Bronchial epithelial cell (primary cell): Measurements from ENCODE around the gene SMARCD1. TPM values are rescaled to one million over a fixed set of nuclear protein-coding genes. Genes with fewer than 3 reads are reported as not detected.
A peak's percentile ranks its signal among the peaks of the same experiment; 100 is the strongest.
"Not testable (repeated sequence)": the region's sequence is repeated elsewhere in the genome, so short reads cannot be mapped to it uniquely, and the experiment has no call there.

Experiments
- DNase-seq: peaks from one replicate; pipeline ENCODE4 v3.0.0-alpha.2; 2010; ENCODE audit warnings: low read depth
- FAIRE-seq: peaks from 2 replicates; lab custom pipeline; 2011; peaks lifted over from hg19 to GRCh38; lab: Jason Lieb, UNC
- H3K27me3 ChIP-seq: 2 replicates; pipeline ENCODE4 v1.5.1; 2011; ENCODE audit warnings: low read length; ENCODE audit not compliant: control insufficient read depth, insufficient read depth
- H3K36me3 ChIP-seq: 2 replicates; pipeline ENCODE4 v1.5.1; 2011; ENCODE audit warnings: low read length; ENCODE audit not compliant: control insufficient read depth, insufficient read depth
- H3K4me3 ChIP-seq: 2 replicates; pipeline ENCODE4 v1.5.1; 2011; ENCODE audit warnings: mild to moderate bottlenecking, low read depth, low read length, control low read depth
- total RNA-seq: library from RNA; depleted of rRNA; stranded (reverse); fragments of >200 nt; gene quantifications from 2 replicates; pipeline ENCODE4 v1.2.1, GENCODE V29; 2014
- TF ChIP-seq, protein P1 (sequence below): IDR thresholded peaks from 2 replicates; pipeline ENCODE4 v1.5.1; 2011; ENCODE audit warnings: mild to moderate bottlenecking, moderate library complexity, low read length, control low read depth, inconsistent platforms; ENCODE audit not compliant: insufficient read depth, severe bottlenecking

The SMARCD1 gene
- total RNA-seq, 1 donor from 2014 or later: 24.2 TPM

DNA sequence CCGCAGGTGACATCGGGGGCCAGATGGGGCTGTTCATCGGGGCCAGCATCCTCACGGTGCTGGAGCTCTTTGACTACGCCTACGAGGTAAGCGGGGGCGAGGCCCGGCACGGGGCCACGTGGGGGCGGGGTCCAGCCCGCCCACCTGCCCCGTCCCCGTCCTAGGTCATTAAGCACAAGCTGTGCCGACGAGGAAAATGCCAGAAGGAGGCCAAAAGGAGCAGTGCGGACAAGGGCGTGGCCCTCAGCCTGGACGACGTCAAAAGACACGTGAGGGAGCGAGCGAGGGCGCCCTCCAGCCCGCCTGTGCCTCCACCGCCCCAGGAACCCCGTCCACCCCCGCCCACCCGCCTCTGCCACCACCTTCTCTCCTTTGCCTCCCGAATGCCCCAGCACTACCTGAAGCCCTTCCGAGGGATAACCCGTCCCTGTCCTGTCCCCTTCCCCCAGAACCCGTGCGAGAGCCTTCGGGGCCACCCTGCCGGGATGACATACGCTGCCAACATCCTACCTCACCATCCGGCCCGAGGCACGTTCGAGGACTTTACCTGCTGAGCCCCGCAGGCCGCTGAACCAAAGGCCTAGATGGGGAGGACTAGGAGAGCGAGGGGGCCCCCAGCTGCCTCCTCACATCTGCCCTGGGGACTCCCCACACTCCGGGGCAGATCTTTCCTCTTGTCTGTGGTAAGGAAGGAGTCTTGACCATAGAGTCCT, 3.9 kb upstream of the SMARCD1 start:
- no peak for DNase-seq
- H3K27me3 ChIP-seq: no peaks in the 10 kb centered on the region
- TF ChIP-seq, protein P1, sequence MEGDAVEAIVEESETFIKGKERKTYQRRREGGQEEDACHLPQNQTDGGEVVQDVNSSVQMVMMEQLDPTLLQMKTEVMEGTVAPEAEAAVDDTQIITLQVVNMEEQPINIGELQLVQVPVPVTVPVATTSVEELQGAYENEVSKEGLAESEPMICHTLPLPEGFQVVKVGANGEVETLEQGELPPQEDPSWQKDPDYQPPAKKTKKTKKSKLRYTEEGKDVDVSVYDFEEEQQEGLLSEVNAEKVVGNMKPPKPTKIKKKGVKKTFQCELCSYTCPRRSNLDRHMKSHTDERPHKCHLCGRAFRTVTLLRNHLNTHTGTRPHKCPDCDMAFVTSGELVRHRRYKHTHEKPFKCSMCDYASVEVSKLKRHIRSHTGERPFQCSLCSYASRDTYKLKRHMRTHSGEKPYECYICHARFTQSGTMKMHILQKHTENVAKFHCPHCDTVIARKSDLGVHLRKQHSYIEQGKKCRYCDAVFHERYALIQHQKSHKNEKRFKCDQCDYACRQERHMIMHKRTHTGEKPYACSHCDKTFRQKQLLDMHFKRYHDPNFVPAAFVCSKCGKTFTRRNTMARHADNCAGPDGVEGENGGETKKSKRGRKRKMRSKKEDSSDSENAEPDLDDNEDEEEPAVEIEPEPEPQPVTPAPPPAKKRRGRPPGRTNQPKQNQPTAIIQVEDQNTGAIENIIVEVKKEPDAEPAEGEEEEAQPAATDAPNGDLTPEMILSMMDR: no peak
- H3K36me3 ChIP-seq: no peaks in the 10 kb centered on the region
- H3K4me3 ChIP-seq: no peak overlapping the region
- no peak for FAIRE-seq

DNA sequence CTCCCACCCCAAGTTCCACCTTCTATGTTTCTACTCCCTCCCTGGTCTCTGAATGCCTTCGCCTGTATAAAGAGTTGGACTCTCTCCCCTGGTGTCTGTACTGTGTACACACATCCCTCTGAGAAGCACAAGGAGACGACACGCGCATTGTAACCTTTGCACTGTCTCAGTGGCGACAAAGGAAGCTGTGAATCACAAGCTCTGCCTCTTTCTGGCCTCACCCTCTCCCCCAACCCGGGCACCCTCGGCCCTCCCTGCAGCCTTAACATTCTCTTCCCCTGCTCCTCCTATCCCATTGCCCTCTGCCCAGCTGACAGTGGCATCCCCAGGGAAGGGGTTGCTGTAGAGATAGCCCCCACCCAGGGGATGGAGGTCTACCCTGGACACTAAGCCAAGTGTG, 2.5 kb upstream of the SMARCD1 start:
- no peak for FAIRE-seq

DNA sequence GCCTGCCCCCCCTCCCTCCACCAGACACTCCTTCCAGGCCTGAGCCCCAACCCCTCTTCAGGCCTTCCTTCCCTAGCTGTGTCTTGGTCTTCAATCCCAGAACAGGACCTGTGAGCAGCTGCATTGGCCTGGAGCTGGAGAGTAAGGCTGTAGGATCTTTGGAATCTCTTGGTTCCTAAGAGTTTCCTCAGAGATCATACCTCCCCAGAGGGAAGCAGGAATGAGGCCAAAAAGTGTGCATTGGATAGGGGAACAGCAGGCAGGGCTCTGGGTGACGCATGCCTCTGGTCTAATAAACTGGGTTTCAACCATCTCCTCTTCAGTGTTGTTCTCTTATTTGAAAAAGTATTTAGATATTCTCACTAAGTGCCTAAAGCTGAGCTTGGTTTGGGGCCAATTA, 1.8 kb upstream of the SMARCD1 start:
- Histone ChIP-seq H3K4me3 (no peak overlapping the region), H3K36me3 (peaks cover 1% of the 10 kb centered on the region), H3K27me3 (no peaks in the 10 kb centered on the region)
- no peak for FAIRE-seq
- no peak for DNase-seq
- TF ChIP-seq, protein P1: no peak

More for the DNA sequence above, 2.5 kb upstream of the SMARCD1 start:
- TF ChIP-seq, protein P1: no peak
- H3K27me3 ChIP-seq: no peaks in the 10 kb centered on the region
- DNase-seq: no peak
- no peak overlapping the region for H3K4me3 ChIP-seq
- peaks cover 1% of the 10 kb centered on the region for H3K36me3 ChIP-seq

DNA sequence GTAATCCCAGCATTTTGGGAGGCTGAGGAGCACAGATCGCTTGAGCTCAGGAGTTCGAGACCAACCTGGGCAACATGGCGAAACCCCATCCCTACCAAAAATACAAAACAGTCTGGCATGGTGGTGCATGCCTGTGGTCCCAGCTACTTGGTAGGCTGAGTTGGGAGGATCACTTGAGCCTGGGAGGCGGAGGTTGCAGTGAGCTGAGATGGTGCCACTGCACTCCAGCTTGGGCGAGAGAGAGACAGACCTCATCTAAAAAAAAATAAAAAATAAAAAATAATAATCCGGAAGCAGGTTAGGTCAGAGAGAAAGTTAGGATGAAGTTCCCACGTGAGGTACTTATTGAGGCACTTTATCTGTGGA, 750 bp upstream of the SMARCD1 start:
- DNase-seq, H3K27me3 ChIP-seq, H3K36me3 ChIP-seq, FAIRE-seq: not testable (repeated sequence)
- peak overlapping the region; percentile 55 for H3K4me3 ChIP-seq

DNA sequence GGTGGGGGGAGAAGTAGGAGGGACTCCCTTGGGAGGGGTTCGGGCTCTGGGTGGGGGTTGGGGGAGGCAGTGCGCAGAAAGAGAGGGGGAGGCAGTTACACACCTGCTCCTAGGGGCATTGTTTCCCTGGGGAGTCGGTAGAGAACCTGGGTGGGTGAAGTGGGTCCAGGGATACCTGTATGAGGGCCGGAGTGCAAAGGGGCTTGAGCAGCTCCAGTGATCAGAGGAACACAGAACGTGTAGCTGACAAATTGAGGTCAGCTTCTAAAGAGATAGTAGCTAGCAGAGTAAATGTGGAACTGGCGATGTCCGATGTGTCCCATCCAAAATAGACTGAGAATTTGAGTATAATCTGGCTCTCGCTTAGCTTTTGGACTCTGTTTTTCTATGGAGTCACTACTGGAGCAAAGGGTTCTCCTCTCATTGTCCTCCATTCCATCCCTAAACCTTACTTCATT, 502 bp downstream of the SMARCD1 start:
- DNase-seq (no peak), FAIRE-seq (no peak)
- H3K36me3 ChIP-seq: peaks cover 9% of the 10 kb centered on the region
- H3K27me3 ChIP-seq: no peaks in the 10 kb centered on the region
- H3K4me3 ChIP-seq: peak overlapping the region; percentile 55
- TF ChIP-seq, protein P1: no peak

DNA sequence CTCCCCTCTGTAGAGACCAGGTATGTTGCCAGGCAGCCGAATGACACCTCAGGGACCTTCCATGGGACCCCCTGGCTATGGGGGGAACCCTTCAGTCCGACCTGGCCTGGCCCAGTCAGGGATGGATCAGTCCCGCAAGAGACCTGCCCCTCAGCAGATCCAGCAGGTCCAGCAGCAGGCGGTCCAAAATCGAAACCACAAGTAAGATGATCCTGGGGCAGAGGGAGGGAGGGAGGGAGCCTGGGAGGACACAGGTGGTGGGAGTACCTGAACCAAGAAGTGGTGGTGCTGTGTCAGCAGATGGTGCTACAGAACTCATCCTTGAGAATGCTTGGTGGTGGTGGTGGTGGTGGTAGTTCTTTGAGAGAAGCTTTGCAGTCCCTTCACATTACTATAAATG, 1.0 kb downstream of the SMARCD1 start:
- no peaks in the 10 kb centered on the region for H3K27me3 ChIP-seq
- peaks cover 9% of the 10 kb centered on the region for H3K36me3 ChIP-seq
- no peak for DNase-seq
- peak overlapping the region; percentile 55 for H3K4me3 ChIP-seq
- TF ChIP-seq, protein P1: no peak
- FAIRE-seq: no peak
